Liver (tissue), 9 donors: ENCODE measurements around the gene ATXN7L1. TPM values are rescaled to one million over a fixed set of nuclear protein-coding genes. Genes with fewer than 3 reads are reported as not detected.

ENCODE experiments used
- DNase-seq: peaks from one replicate; pipeline ENCODE4 v3.0.0-alpha.2; 2017; ENCODE audit warnings: low spot score
- H3K27ac ChIP-seq, 2 donors: one replicate each; pipeline ENCODE4 v1.7.0; 2013; ENCODE audit warnings: inconsistent platforms in 2 of 2, low read length in 2 of 2, control low read depth in 1 of 2, low read depth in 1 of 2, mild to moderate bottlenecking in 1 of 2
- H3K27me3 ChIP-seq, 4 donors: one replicate each; pipeline versions ENCODE4 v1.6.1 to v1.7.0; 2013; ENCODE audit warnings: low read length in 3 of 4, inconsistent platforms in 1 of 4, mild to moderate bottlenecking in 1 of 4, moderate library complexity in 1 of 4; ENCODE audit not compliant: control insufficient read depth in 4 of 4, insufficient read depth in 4 of 4
- H3K36me3 ChIP-seq, 4 donors: one replicate each; pipeline versions ENCODE4 v1.6.1 to v1.7.0; 2013; ENCODE audit warnings: low read length in 3 of 4, mild to moderate bottlenecking in 3 of 4, low read depth in 1 of 4, moderate library complexity in 1 of 4; ENCODE audit not compliant: control insufficient read depth in 4 of 4, insufficient read depth in 3 of 4
- H3K4me1 ChIP-seq, 4 donors: one replicate each; pipeline versions ENCODE4 v1.6.1 to v1.7.0; 2013; ENCODE audit warnings: low read length in 3 of 4, mild to moderate bottlenecking in 3 of 4, moderate library complexity in 1 of 4; ENCODE audit not compliant: control insufficient read depth in 4 of 4, insufficient read depth in 4 of 4
- H3K4me3 ChIP-seq, 3 donors: one replicate each; pipeline versions ENCODE4 v1.6.1 to v1.7.0; 2013; ENCODE audit warnings: low read length in 3 of 3, control low read depth in 1 of 3, low read depth in 1 of 3, mild to moderate bottlenecking in 1 of 3
- H3K9ac ChIP-seq, 2 donors: one replicate each; pipeline ENCODE4 v1.7.0; 2013; ENCODE audit warnings: low read length in 2 of 2, mild to moderate bottlenecking in 2 of 2, moderate library complexity in 2 of 2, control low read depth in 1 of 2, low read depth in 1 of 2
- H3K9me3 ChIP-seq, 4 donors: one replicate each; pipeline versions ENCODE4 v1.6.1 to v1.7.0; 2013; ENCODE audit warnings: low read length in 3 of 4; ENCODE audit not compliant: control insufficient read depth in 4 of 4
- ATF3 ChIP-seq: IDR thresholded peaks from 2 replicates; pipeline ENCODE4 v1.6.1; 2016; ENCODE audit warnings: antibody characterized with exemption
- CTCF ChIP-seq: fragments of 150-350 bp; IDR thresholded peaks from 2 replicates; pipeline ENCODE4 v1.5.1; 2017; ENCODE audit warnings: improper control_type of control experiment, low read depth, low read length; ENCODE audit not compliant: missing input control
- EGR1 ChIP-seq, 2 donors: IDR thresholded peaks; 2 replicates each; pipeline ENCODE4 v1.6.1; 2016 to 2018; ENCODE audit warnings: antibody characterized with exemption in 2 of 2, low read depth in 2 of 2
- FOXA2 ChIP-seq: IDR thresholded peaks from 2 replicates; pipeline ENCODE4 v1.6.1; 2016; ENCODE audit warnings: antibody characterized with exemption
- GABPA ChIP-seq, 2 donors: IDR thresholded peaks in 1 of 2; conservative IDR thresholded peaks in 1 of 2; 2 replicates each; pipeline ENCODE4 v1.6.1; 2016; ENCODE audit warnings: antibody characterized with exemption in 2 of 2, mild to moderate bottlenecking in 1 of 2, moderate library complexity in 1 of 2
- HNF4A ChIP-seq, 2 donors: conservative IDR thresholded peaks; 2 replicates each; pipeline ENCODE4 v1.6.1; 2016; ENCODE audit warnings: antibody characterized with exemption in 2 of 2, mild to moderate bottlenecking in 2 of 2
- HNF4G ChIP-seq: IDR thresholded peaks from 2 replicates; pipeline ENCODE4 v1.6.1; 2016; ENCODE audit warnings: antibody characterized with exemption
- JUND ChIP-seq, 2 donors: IDR thresholded peaks; 2 replicates each; pipeline ENCODE4 v1.6.1; 2016; ENCODE audit warnings: antibody characterized with exemption in 2 of 2
- MAX ChIP-seq: IDR thresholded peaks from 2 replicates; pipeline ENCODE4 v1.6.1; 2016; ENCODE audit warnings: antibody characterized with exemption
- NR2F2 ChIP-seq: IDR thresholded peaks from 2 replicates; pipeline ENCODE4 v1.6.1; 2016; ENCODE audit warnings: antibody characterized with exemption
- RAD21 ChIP-seq, 2 donors: IDR thresholded peaks; 2 replicates each; pipeline ENCODE4 v1.6.1; 2016; ENCODE audit warnings: antibody characterized with exemption in 2 of 2, mild to moderate bottlenecking in 2 of 2
- REST ChIP-seq: IDR thresholded peaks from 2 replicates; pipeline ENCODE4 v1.6.1; 2016; ENCODE audit warnings: antibody characterized with exemption, mild to moderate bottlenecking
- RXRA ChIP-seq, 2 donors: IDR thresholded peaks; 2 replicates each; pipeline ENCODE4 v1.6.1; 2017 to 2018; ENCODE audit warnings: antibody characterized with exemption in 2 of 2, mild to moderate bottlenecking in 1 of 2
- SP1 ChIP-seq: IDR thresholded peaks from 2 replicates; pipeline ENCODE4 v1.6.1; 2018; ENCODE audit warnings: antibody characterized with exemption, mild to moderate bottlenecking
- TAF1 ChIP-seq: conservative IDR thresholded peaks from 2 replicates; pipeline ENCODE4 v1.6.1; 2016; ENCODE audit warnings: antibody characterized with exemption, mild to moderate bottlenecking
- YY1 ChIP-seq: IDR thresholded peaks from 2 replicates; pipeline ENCODE4 v1.6.1; 2016; ENCODE audit warnings: antibody characterized with exemption, mild to moderate bottlenecking
- ZBTB33 ChIP-seq: IDR thresholded peaks from 2 replicates; pipeline ENCODE4 v1.6.1; 2016; ENCODE audit warnings: antibody characterized with exemption
- WGBS: extraction: QIAGEN DNeasy Blood & Tissue Kit; methylation state at CpG from one replicate; pipeline ENCODE4 v1.1.7; 2013; 5-methylcytosine and 5-hydroxymethylcytosine counted together
- polyA plus RNA-seq, 2 donors: library from polyadenylated mRNA; stranded (reverse) in 1 of 2; unstranded in 1 of 2; fragments of 200-250 nt in 1 of 2; fragments of >200 nt in 1 of 2; fragmentation: Nextera tagmentation in 1 of 2; extraction: Ambion mirVana in 1 of 2; gene quantifications; one replicate each; pipeline versions ENCODE4 v1.2.1 to v1.2.3, GENCODE V29; 2013 to 2015
- total RNA-seq, 2 donors: library from RNA; depleted of rRNA; stranded (reverse); fragments of >200 nt; gene quantifications; one replicate each; pipeline ENCODE4 v1.2.3, GENCODE V29; 2014
- donor health status: healthy.
- donor health status: healthy.
- donor health status: healthy.
- donor health status: healthy.
- donor health status: healthy.

ATXN7L1 gene
- total and polyA plus RNA-seq, 4 donors: 2.1 to 7.4 (median 5.3) TPM

GRCh38 chr7:105807448-105807762 lies 69.0 kb downstream of the ATXN7L1 start:
- Histone ChIP-seq H3K27ac (no peak overlapping the region), H3K36me3 (no peaks in the 10 kb centered on the region), H3K27me3 (no peaks in the 10 kb centered on the region), H3K4me1 (peaks cover 13 to 37% (median 25%) of the 10 kb centered on the region in 4 donors), H3K4me3 (no peak overlapping the region), H3K9me3 (no peaks in the 10 kb centered on the region), H3K9ac (no peak overlapping the region)
- 93% methylated on average over 4 of the region's 4 CpGs for whole genome bisulfite sequencing
- TF ChIP-seq ZBTB33 (no peak), SP1 (no peak), REST (no peak), RAD21 (IDR thresholded peaks at IDR 0.05) (no peak), RXRA (IDR thresholded peaks at IDR 0.05) (no peak), TAF1 (no peak), EGR1 (IDR thresholded peaks at IDR 0.05; ENCODE audit: low read depth in 2 of 2) (no peak), CTCF (no peak), MAX (no peak), FOXA2 (no peak), HNF4G (no peak), NR2F2 (no peak)
- DNase-seq: no peak

GRCh38 chr7:105806592-105807447 lies 69.6 kb downstream of the ATXN7L1 start:
- H3K4me3 ChIP-seq: no peak overlapping the region
- no peak overlapping the region for H3K27ac ChIP-seq
- no peaks in the 10 kb centered on the region for H3K9me3 ChIP-seq
- H3K9ac ChIP-seq: no peak overlapping the region
- WGBS: 77% methylated on average over 5 of the region's 5 CpGs
- no peaks in the 10 kb centered on the region for H3K36me3 ChIP-seq
- H3K27me3 ChIP-seq: no peaks in the 10 kb centered on the region
- DNase-seq: no peak
- peaks cover 13 to 39% (median 29%) of the 10 kb centered on the region in 4 donors for H3K4me1 ChIP-seq
- TF ChIP-seq EGR1 (IDR thresholded peaks at IDR 0.05; ENCODE audit: low read depth in 2 of 2): no peak
- TF ChIP-seq TAF1: no peak
- no peak for TF ChIP-seq NR2F2
- TF ChIP-seq ZBTB33: no peak
- no peak for TF ChIP-seq HNF4A (conservative IDR thresholded peaks at IDR 0.05)
- no peak for TF ChIP-seq JUND (IDR thresholded peaks at IDR 0.05)
- TF ChIP-seq SP1: no peak
- no peak for TF ChIP-seq GABPA (IDR thresholded peaks at IDR 0.05 in 1 of 2, conservative IDR thresholded peaks at IDR 0.05 in 1 of 2)
- no peak for TF ChIP-seq YY1
- TF ChIP-seq HNF4G: no peak
- no peak for TF ChIP-seq REST
- TF ChIP-seq MAX: no peak
- no peak for TF ChIP-seq ATF3
